GM23338 (cell line): ENCODE data around the gene NUMBL. TPM values are rescaled to one million over a fixed set of nuclear protein-coding genes. Genes with fewer than 3 reads are reported as not detected.

Experiments
- ATAC-seq: fragments of 200-7000 bp; cut with Tn5 transposase; 3 replicates; pipeline ENCODE4 v1.9.1; 2020
- DNase-seq: peaks from one replicate; pipeline ENCODE4 v3.0.0-alpha.2; 2015; ENCODE audit warnings: low spot score
- H2AFZ ChIP-seq: fragments of 200-600 bp; sonication (generic); 2 replicates; pipeline ENCODE4 v1.8.0; 2016; ENCODE audit warnings: antibody characterized with exemption, mild to moderate bottlenecking, moderate library complexity
- H3F3A ChIP-seq: fragments of 200-600 bp; sonication (generic); replicated peaks from 2 replicates; pipeline ENCODE4 v1.8.0; 2017; ENCODE audit warnings: antibody characterized with exemption, mixed run types, low read depth
- H3K27ac ChIP-seq: fragments of 200-600 bp; sonication (generic); 2 replicates; pipeline ENCODE4 v1.6.1; 2016; ENCODE audit warnings: low read depth
- H3K27me3 ChIP-seq: fragments of 200-600 bp; sonication (generic); 2 replicates; pipeline ENCODE4 v1.8.0; 2016; ENCODE audit warnings: mild to moderate bottlenecking, mixed run types, moderate library complexity; ENCODE audit not compliant: insufficient read depth
- H3K36me3 ChIP-seq: fragments of 200-600 bp; sonication (generic); 2 replicates; pipeline ENCODE4 v1.8.0; 2016; ENCODE audit warnings: mild to moderate bottlenecking; ENCODE audit not compliant: insufficient read depth
- H3K4me1 ChIP-seq: fragments of 200-600 bp; sonication (generic); 2 replicates; pipeline ENCODE4 v1.8.0; 2016; ENCODE audit warnings: mild to moderate bottlenecking, moderate library complexity; ENCODE audit not compliant: insufficient read depth
- H3K4me2 ChIP-seq: fragments of 200-600 bp; sonication (generic); 2 replicates; pipeline ENCODE4 v1.7.1; 2017; ENCODE audit warnings: mixed run types
- H3K4me3 ChIP-seq: fragments of 200-600 bp; sonication (generic); 2 replicates; pipeline ENCODE4 v1.6.1; 2016; ENCODE audit warnings: mixed run types
- H3K79me2 ChIP-seq: fragments of 200-600 bp; sonication (generic); replicated peaks from 2 replicates; pipeline ENCODE4 v1.8.0; 2017; ENCODE audit warnings: mild to moderate bottlenecking; ENCODE audit not compliant: insufficient read depth
- H3K9me2 ChIP-seq: fragments of 200-600 bp; sonication (generic); 2 replicates; pipeline ENCODE4 v1.8.0; 2017; ENCODE audit not compliant: insufficient read depth
- H4K20me1 ChIP-seq: fragments of 200-600 bp; sonication (generic); replicated peaks from 2 replicates; pipeline ENCODE4 v1.8.0; 2017; ENCODE audit warnings: mild to moderate bottlenecking; ENCODE audit not compliant: insufficient read depth
- H3K27ac Mint-ChIP-seq: 2 replicates; pipeline ENCODE4 v1.8.0; 2020; ENCODE audit warnings: inconsistent platforms, mild to moderate bottlenecking, moderate library complexity, mixed read lengths
- H3K27me3 Mint-ChIP-seq: 3 replicates; pipeline ENCODE4 v1.8.0; 2022; ENCODE audit warnings: low read depth, mild to moderate bottlenecking, moderate library complexity, mixed read lengths, inconsistent platforms; ENCODE audit not compliant: insufficient read depth, poor library complexity
- H3K36me3 Mint-ChIP-seq: 3 replicates; pipeline ENCODE4 v1.8.0; 2021; ENCODE audit warnings: low read depth, mild to moderate bottlenecking, inconsistent platforms, moderate library complexity, mixed read lengths
- H3K4me1 Mint-ChIP-seq: 3 replicates; pipeline ENCODE4 v1.8.0; 2020; ENCODE audit warnings: mild to moderate bottlenecking, inconsistent platforms, mixed read lengths
- H3K4me3 Mint-ChIP-seq: 3 replicates; pipeline ENCODE4 v1.8.0; 2021; ENCODE audit warnings: moderate library complexity, mild to moderate bottlenecking, inconsistent platforms, mixed read lengths
- H3K9me3 Mint-ChIP-seq: 3 replicates; pipeline ENCODE4 v1.8.0; 2020; ENCODE audit warnings: moderate library complexity, mild to moderate bottlenecking, inconsistent platforms, mixed read lengths
- CREB1 ChIP-seq: fragments of 250-450 bp; sonication (Bioruptor Pico); IDR thresholded peaks from 2 replicates; pipeline ENCODE4 v1.5.0; 2020; ENCODE audit warnings: low read depth, mild to moderate bottlenecking, moderate library complexity
- CTCF ChIP-seq, 2 experiments: fragments of 200-600 bp in 1 of 2; sonication (generic) in 1 of 2; conservative IDR thresholded peaks; 2 replicates each; pipeline versions ENCODE4 v1.5.1 to v1.6.1; 2016 to 2017; ENCODE audit warnings: antibody characterized with exemption in 2 of 2, low read depth in 2 of 2, mild to moderate bottlenecking in 2 of 2, moderate library complexity in 1 of 2
- ETS1 ChIP-seq: IDR thresholded peaks from 2 replicates; pipeline ENCODE4 v1.6.1; 2016; ENCODE audit warnings: antibody characterized with exemption
- EZH2 ChIP-seq: fragments of 200-600 bp; sonication (generic); IDR thresholded peaks from one replicate; pipeline ENCODE4 v1.8.0; 2017; ENCODE audit warnings: antibody characterized with exemption, mild to moderate bottlenecking, low read depth; ENCODE audit not compliant: unreplicated experiment
- EZH2phosphoT487 ChIP-seq: fragments of 200-600 bp; sonication (generic); IDR thresholded peaks from one replicate; pipeline ENCODE4 v1.8.1; 2018; ENCODE audit warnings: antibody characterized with exemption; ENCODE audit not compliant: unreplicated experiment
- JUNB ChIP-seq: IDR thresholded peaks from one replicate; pipeline ENCODE4 v1.6.1; 2016; ENCODE audit warnings: antibody characterized with exemption; ENCODE audit not compliant: unreplicated experiment
- NANOG ChIP-seq: IDR thresholded peaks from 2 replicates; pipeline ENCODE4 v1.6.1; 2016; ENCODE audit warnings: antibody characterized with exemption, borderline replicate concordance
- POLR2AphosphoS5 ChIP-seq: IDR thresholded peaks from 2 replicates; pipeline ENCODE4 v1.6.1; 2016; ENCODE audit warnings: antibody characterized with exemption, low read depth
- ZNF331 ChIP-seq: fragments of 250-450 bp; sonication (Bioruptor Pico); IDR thresholded peaks from 2 replicates; pipeline ENCODE4 v1.5.0; 2020; ENCODE audit warnings: low read depth, mild to moderate bottlenecking, moderate library complexity
- ZNF462 ChIP-seq: fragments of 250-450 bp; sonication (Bioruptor Pico); IDR thresholded peaks from 2 replicates; pipeline ENCODE4 v1.5.0; 2020; ENCODE audit warnings: mild to moderate bottlenecking, moderate library complexity
- polyA plus RNA-seq: library from polyadenylated mRNA; unstranded; fragments of >200 nt; fragmentation: Nextera tagmentation; extraction: Ambion mirVana; gene quantifications from 2 replicates; pipeline ENCODE4 v1.2.1, GENCODE V29; 2016
- total RNA-seq: library from RNA; depleted of rRNA; stranded (reverse); fragments of >200 nt; shearing (Covaris generic); gene quantifications from 2 replicates; pipeline ENCODE4 v1.2.3, GENCODE V29; 2014

Gene NUMBL
- total and polyA plus RNA-seq, 2 experiments from 2014 or later: 8.5 to 28.5 TPM

- Histone ChIP-seq H4K20me1 (peaks cover 8% of the 10 kb centered on the region), H3F3A (no peaks in the 10 kb centered on the region; the same call in 1 of the 2 replicates), H3K27me3 (no peaks in the 10 kb centered on the region), H3K27ac (no peak overlapping the region), H3K9me2 (no peaks in the 10 kb centered on the region), H2AFZ (no peak overlapping the region), H3K4me3 (peak overlapping the region; percentile 78), H3K79me2 (peaks cover 19% of the 10 kb centered on the region), H3K4me2 (peak overlapping the region; percentile 94), H3K36me3 (0 out of 2 replicates have a peak, but pooled peaks cover 3% of the 10 kb centered on the region), H3K4me1 (peaks cover 8% of the 10 kb centered on the region; the same call in 1 of the 2 replicates)
- H3K36me3 Mint-ChIP-seq: peaks cover 20% of the 10 kb centered on the region
- peaks cover 17% of the 10 kb centered on the region for H3K4me1 Mint-ChIP-seq
- H3K27ac Mint-ChIP-seq: no peak overlapping the region
- no peak for TF ChIP-seq JUNB
- no peak for TF ChIP-seq EZH2phosphoT487
- TF ChIP-seq ZNF462 (CRISPR knock-in tag): no peak
- TF ChIP-seq ZNF331 (CRISPR knock-in tag): no peak
- TF ChIP-seq NANOG: no peak
- TF ChIP-seq CREB1: no peak
- TF ChIP-seq CTCF (conservative IDR thresholded peaks at IDR 0.05; ENCODE audit: low read depth in 2 of 2): no peak
- TF ChIP-seq EZH2: no peak
- no peak for TF ChIP-seq POLR2AphosphoS5
- no peak for TF ChIP-seq ETS1
- no peak for ATAC-seq
- DNase-seq: no peak
- peaks cover 6% of the 10 kb centered on the region for H3K27me3 Mint-ChIP-seq
- H3K9me3 Mint-ChIP-seq: no peaks in the 10 kb centered on the region; the same call in 2 of the 3 replicates
- no peak overlapping the region for H3K4me3 Mint-ChIP-seq
Measured at GRCh38 chr19:40688987-40689338, 1.5 kb downstream of the NUMBL start.
